Stimulated activated CD4-positive, alpha-beta T cell treated with anti-CD3 and anti-CD28 coated beads, Interleukin-1b, Interleukin-23, amount 100 ng/mL, for 4 hours (primary cell): ENCODE data around the gene SRPK2.
"Not testable (repeated sequence)": the region's sequence is repeated elsewhere in the genome, so short reads cannot be mapped to it uniquely, and the experiment has no call there.

Source experiments
- DNase-seq, 2 donors: peaks; one replicate each; pipeline ENCODE4 v3.0.0-alpha.2; 2020; ENCODE audit warnings: low read depth in 2 of 2

SRPK2 gene

DNA sequence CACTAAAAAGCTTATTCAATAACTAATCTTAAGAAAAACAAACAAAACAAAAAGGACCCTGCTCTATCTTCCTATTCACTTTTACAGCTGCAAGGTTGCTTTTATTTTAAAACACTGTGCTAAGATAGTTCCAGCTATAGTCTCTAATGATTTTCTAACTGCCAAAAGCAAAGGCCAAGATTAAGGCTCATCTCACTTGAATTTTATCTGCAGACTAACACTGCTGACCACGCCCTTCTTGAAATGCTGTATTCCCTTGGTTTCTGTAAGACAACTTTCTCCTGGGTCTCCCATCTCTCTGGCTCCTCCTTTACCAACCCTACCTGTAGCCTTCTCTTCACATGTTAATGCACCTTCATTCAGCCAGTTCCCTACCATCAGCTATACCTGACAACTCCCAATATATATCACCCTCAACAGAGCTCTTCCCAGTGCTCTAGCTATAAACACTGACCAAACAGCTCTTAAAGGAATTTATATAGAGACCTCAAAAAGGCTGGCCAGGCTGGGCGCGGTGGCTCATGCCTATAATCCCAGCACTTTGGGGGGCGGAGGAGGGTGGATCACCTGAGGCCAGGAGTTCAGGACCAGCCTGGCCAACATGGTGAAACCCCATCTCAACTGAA is 11.7 kb downstream of the SRPK2 start:
- no peak for DNase-seq

DNA sequence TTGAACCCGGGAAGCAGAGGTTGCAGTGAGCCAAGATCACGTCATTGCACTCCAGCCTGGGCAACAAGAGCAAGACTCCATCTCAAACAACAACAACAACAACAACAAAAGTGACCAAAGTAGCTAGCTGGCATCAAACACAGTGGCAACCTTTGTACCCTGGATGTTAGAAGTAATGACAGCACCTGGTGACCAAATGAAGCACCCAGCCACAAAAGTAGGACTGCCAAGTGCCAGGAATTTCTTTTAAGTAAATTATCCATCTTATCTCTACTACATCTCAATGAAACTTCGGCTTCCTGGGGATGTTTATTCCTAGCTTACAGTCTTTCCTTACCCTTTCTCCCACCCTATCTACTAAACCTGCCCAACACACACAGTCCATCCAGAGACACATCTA is 18.8 kb downstream of the SRPK2 start:
- no peak for DNase-seq

DNA sequence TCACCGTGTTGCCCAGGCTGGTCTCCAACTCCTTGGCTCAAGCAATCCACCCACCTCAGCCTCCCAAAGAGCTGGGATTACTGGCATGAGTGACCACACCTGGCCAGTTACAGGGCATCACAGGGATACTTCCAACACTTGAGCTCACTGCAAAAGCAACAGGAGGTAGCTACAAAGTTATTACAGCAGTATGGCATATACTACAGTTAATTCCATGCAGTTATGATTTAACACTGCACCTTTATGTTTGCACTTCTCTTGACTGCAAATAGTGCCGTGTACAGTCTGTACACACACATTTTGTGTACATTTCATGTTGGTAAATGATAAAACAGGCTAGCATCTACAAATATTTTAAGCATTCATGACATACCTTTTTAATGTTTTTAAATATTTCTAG is 21.3 kb downstream of the SRPK2 start:
- DNase-seq: no peak

DNA sequence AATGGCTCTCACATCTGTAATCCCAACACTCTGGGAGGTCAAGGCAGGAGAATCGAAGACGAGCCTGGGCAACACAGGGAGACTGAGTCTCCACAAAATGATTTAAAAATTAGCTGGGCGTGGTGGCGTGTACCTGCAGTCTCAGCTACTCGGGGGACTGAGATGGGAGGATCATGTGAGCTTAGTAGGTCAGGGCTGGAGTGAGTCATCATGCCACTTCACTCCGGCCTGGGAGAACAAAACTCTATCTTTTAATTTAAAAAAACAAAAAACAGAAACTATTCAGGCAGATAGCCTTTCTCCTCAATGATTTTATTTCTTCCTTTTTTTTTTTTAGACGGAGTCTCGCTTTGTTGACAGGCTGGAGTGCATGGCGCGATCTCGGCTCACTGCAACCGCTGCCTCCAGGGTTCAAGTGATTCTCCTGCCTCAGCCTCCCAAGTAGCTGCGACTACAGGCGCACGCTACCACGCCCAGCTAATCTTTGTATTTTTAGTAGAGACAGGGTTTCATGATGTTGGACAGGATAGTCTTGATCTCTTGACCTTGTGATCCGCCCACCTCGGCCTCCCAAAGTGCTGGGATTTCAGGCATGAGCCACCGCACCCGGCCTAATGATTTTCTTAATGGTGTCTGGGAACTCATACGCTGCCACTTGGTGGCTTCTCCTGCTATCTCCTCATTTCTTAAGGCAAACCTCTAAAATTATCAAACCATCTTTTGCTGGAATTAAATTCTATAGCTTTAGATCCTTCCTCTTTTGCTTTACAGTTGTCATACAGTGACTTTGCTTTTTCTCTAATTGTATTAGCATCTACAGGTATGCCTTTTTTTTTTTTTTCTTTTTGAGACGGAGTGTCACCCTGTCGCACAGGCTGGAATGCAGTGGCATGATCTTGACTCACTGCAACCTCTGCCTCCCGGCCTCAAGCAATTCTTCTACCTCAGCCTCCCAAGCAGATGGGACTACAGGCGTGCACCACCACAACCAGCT is 22.9 kb downstream of the SRPK2 start:
- no peak for DNase-seq

DNA sequence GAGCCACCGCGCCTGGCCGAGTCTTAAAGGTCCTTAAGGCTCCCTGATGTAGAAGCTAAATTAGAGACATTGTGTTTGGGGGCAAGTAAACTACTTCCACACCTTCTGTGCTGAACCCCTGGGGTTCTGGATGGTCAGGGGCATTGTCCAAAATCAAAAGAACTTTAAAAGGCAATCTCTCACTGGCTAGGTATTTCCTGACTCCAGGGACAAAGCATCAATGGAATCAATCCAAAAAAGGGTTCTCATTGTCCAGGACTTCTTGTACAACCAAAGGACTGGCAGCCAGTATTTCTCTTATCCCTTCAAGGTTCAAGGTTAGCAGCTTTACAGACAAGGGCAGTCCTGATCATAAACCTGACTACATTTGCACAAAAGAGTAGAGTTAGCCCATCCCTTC is 24.0 kb downstream of the SRPK2 start:
- no peak for DNase-seq

DNA sequence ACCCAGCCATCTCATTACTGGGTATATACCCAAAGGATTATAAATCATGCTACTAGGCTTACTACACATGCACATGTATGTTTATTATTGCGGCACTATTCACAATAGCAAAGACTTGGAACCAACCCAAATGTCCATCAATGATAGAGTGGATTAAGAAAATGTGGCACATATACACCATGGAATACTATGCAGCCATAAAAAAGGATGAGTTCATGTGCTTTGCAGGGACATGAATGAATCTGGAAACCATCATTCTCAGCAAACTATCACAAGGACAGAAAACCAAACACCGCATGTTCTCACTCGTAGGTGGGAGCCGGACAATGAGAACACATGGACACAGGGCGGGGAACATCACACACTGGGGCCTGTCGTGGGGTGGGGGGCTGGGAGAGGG is 25.1 kb downstream of the SRPK2 start:
- DNase-seq: not testable (repeated sequence)

DNA sequence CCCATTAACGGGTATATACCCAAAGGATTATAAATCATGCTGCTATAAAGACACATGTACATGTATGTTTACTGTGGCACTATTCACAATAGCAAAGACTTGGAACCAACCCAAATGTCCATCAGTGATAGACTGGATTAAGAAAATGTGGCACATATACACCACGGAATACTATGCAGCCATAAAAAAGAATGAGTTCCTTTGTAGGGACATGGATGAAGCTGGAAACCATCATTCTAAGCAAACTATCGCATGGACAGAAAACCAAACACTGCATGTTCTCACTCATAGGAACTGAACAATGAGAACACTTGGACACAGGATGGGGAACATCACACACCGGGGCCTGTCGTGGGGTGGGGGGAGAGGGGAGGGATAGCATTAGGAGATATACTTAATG is 26.0 kb downstream of the SRPK2 start:
- not testable (repeated sequence) for DNase-seq

DNA sequence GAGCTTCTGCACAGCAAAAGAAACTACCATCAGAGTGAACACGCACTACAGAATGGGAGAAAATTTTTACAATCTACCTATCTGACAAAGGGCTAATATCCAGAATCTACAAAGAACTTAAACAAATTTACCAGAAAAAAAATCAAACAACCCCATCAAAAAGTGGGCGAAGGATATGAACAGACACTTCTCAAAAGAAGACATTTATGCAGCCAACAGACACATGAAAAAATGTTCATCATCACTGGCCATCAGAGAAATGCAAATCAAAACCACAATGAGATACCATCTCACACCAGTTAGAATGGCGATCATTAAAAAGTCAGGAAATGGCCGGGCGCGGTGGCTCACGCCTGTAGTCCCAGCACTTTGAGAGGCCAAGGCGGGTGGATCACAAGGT is 26.7 kb downstream of the SRPK2 start:
- DNase-seq: not testable (repeated sequence)

DNA sequence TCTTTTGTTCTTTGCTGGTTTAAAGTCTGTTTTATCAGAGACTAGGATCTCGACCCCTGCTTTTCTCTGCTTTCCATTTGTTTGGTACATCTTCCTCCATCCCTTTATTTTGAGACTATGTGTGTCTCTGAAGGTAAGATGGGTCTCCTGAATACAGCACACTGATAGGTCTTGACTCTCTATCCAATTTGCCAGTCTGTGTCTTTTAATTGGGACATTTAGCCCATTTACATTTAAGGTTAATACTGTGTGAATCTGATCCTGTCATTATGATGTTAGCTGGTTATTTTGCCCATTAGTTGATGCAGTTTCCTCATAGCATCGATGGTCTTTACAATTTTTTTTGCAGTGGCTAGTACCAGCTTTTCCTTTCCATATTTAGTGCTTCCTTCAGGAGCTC is 28.6 kb downstream of the SRPK2 start:
- DNase-seq: not testable (repeated sequence)

DNA sequence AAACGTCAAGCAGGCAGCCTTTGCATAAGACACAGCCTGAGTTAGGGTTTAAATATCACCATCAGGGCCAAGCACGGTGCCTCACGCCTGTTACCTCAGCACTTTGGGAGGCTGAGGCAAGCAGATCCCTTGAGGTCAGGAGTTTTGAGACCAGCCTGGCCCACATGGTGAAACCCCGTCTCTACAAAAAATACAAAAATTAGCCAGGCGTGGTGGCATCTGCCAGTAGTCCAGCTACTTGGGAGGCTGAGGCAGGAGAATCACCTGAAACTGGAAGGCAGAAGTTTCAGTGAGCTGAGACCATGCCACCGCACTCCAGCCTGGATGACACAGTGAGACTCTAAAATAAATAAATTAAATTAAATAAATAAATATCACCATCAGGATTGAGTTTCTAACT is 33.0 kb downstream of the SRPK2 start:
- DNase-seq: no peak

DNA sequence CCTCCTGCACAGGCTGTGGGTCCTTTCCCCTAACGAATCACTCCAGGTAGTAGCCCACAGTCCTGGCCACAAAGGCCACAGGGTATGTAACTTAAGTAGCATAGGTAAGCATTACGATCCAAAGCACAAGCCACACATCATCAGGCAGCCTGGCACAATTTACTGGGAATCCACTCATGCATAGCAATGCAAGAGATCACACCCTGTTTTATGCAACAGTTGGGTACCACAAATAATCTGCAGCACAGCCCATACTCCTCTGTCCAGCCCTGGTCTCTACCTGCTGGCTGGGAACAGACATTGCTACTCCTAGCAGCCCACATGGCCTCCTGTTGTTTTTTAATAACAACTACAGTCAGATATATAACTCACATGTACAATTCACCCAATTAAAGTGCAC is 34.3 kb downstream of the SRPK2 start:
- DNase-seq: no peak

DNA sequence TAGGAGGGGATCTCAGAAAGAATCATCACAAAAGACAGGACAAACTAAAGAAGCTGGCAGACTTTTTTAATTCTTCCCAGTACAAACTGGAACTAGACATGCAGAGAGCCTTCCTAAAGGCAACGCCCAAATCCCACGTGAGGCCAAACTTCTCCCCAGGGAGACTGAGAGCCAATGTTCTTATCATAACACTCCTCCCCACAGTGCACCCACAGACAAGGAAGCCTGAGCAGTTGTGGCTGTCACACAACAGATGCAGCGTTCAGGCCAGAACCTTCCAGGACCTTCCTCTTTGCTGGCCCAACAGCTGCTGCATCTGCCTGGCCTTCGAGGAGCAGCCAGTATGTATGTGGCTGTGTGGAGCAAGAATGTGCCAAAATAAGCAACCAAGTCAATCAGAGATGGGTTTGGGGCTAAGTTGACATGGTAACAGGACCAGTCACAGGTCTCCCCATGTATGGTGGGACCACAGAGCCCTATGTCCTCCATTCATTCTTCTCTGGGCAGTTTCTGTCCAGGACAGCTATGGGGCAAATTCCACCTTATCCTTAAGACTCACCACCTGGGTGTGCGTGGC is 34.9 kb downstream of the SRPK2 start:
- DNase-seq: no peak

DNA sequence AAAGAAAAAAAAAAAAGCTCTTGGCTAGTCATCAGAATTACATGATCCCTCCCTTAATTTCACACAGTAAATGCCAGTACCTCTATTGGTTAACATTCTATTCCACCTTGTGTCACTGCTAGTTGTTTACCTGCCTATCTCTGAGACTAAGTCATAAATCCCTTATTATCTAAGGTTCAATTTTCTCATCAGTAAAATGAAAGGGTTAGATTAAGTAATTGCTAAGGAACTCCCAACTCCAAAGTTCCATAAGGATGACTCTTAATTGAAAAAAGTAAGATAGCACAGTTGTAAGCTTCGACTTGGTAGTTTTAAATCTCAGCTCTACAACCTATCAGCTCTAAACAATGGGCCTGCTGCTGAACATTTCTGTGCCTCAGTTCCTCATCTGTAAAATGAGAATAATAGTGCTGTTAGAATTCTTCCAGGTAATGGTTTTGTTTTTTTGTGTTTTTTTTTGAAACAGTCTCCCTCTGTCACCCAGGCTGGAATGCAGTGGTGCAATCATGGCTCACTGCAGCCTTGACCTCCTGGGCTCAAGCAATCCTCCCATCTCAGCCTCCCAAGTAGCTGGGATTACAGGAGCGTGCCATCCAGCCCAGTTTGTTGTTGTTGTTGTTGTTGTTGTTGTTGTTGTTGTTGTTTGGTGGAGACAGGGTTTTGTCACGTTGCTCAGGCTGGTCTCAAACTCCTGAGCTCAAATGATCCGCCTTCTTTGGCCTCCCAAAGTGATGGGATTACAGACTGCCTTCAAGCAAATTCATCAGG is 35.6 kb downstream of the SRPK2 start:
- no peak for DNase-seq

DNA sequence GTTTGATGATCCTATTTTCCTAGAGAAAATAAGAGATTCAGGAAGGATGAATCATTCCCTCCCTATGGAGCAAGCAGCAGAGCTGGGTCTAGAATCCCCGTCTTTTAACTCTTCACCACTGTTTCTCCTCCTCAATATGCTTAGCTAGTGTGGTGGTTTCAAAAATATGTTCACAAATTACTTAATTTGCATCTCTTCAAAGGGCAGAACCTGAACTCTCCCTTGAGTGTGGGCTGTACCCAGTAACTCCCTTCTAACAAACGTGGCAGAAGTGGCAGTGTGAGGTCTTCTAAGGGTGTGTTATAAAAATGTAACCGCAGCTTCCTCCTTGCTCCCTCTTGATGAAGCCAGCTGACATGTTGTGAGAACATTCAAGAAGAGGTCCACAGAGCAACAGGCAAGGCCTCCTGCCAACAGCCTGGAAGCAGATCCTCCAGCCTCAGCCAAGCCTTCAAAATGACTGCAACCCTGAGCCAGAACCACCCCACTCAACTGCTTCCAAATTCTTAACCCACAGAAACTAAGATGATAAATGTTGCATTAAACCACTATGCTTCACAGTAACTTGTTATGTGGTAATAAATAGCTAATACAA is 36.6 kb downstream of the SRPK2 start:
- DNase-seq: peak; percentile 8 to 27

DNA sequence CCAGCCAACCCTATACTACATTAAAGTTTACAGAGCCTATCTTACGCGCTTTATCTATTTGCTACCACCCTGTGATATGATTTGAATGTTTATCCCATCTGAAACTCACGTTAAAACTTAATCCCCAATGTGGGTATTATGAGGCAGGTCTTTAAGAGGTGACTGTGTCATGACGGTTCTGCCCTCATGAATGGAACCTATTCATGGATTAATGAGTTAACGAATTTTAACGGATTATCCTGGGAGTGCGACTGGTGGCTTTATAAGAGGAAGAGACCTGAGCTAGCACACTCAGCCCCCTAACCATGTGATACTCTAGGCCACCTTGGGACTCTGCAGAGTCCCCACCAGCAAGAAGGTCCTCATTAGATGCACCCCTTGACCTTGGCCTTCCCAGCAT is 37.8 kb downstream of the SRPK2 start:
- DNase-seq: no peak

DNA sequence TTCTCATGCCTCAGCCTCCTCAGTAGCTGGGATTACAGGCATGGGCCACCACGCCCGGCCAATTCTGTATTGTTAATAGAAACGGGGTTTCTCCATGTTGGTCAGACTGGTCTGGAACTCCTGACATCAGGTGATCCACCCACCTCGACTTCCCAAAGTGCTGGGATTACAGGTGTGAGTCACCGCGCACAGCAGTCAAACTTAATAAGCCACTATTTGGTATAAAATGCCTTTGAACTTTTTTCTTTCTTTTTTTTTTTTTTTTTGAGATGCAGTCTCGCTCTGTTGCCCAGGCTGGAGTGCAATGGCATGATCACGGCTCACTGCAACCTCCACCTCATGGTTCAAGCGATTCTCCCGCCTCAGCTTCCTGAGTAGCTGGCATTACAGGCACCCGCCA is 40.5 kb downstream of the SRPK2 start:
- DNase-seq: not testable (repeated sequence)

DNA sequence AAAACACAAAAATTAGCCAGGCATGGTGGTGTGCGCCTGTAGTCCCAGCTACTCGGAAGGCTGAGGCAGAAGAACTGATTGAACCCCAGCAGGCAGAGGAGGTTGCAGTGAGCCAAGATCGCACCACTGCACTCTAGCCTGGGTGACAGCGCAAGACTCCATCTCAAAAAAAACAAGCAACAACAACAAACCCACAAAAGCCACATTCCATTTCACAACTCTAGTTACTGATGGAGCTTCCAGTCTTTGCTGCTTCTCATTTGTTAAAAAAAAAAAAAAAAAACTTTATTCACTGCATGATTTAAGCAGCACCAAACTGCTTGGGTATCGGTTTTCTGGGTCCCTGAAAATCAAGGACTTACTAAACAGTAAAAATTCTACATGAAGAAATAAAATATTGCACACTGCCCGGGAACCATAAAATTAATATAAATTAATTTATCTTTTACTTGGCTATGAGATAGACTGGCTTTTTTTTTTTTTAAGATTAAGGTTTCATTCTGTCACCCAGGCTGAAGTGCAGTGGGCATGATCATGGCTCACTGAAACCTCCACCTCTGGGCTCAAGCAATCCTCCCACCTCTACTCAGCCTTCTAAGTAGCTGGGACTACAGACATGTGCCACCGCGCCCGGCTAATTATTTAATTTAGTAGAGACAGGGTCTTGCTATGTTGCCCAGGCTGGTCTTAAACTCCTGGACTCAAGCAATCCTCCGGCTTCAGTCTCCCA is 42.0 kb downstream of the SRPK2 start:
- no peak for DNase-seq

DNA sequence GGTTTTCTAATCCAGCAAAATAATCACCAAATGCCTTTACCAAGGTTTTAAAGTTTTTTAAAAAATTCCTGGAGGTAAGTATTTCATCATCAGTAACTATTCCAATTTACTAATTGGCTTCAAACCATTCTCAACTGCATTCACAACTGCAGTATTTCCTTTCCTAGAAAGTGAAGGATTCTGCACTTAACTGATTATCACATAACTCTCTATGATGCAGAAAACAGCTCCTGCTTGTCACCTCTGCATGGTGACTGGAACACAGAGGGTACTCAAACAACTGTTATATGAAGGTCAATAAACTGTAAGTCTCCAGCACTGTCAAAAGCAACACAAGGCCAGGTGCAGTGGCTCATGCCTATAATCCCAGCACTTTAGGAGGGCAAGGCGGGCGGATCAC is 42.6 kb downstream of the SRPK2 start:
- no peak for DNase-seq

DNA sequence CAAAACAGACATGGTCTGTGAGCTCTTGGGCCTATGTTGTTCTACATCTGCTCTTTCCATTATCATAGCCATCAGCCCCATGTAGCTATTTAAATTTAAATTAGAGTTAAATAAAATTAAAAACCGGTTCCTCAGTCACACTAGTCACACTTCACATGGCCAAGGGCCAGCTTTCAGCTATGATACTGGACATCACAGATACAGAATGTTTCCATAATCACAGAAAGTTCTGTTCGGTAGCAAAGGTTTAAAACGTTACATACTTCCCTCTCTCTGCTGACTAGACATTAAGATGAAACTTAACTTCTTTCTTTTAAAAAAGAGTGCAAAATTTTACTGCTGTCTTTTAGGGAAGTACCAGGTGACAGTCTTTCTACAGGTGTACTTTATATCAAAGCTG is 43.0 kb downstream of the SRPK2 start:
- DNase-seq: no peak

DNA sequence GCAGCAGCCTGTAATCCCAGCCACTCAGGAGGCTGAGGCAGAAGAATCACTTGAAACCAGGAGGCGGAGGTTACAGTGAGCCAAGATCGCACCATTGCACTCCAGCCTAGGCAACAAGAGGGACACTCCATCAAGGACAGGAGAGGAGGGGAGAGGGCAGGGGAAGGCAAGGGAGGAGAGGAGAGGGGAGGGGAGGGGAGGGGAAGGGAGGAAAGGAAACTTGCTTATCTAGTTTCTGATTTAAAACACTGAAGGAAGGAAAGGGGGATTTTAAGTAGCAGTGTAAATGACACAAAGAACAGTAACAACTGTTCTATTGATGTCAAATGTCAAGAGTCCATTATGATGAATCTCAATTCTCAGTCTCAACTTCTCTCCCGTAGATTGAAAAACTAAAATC is 43.7 kb downstream of the SRPK2 start:
- no peak for DNase-seq
